Measurements from ENCODE around the gene SRY. TPM values are rescaled to one million over a fixed set of nuclear protein-coding genes. Genes with fewer than 3 reads are reported as not detected.

SRY gene
- total RNA-seq (2022; extraction: Qiagen RNA extraction; ENCODE audit: low read depth), result not detected in 5 replicates

DNA sequence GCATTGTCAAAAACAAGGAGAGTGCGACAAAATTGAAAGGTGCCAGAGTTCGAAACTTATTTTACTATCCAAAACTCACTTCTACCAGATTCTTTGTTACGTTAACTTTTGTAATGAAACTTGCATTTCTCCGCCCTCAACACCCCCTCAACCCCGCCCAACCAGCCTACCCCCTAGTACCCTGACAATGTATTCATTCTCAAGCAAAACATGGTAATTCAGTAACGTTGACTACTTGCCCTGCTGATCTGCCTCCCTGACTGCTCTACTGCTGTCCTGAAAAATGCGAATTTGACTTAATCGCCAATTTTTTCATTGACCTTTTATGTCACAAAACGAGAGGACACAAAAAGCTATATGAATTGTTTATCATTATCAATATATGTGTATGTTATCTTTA, at the start of gene SRY:
TSS of gene SRY (minus strand) at position 83 of the 400 bp plus-strand sequence. CDS start at position 4, 79 bp downstream.

Other genes with a start within 250 kb of the SRY start
- gene RPS4Y1, start 53.9 kb upstream of the SRY start, total RNA-seq (2022; extraction: Qiagen RNA extraction; ENCODE audit: low read depth), result 246 to 321 TPM (median 301 TPM) in 5 replicates
- gene ZFY, start 147.7 kb upstream of the SRY start, total RNA-seq (2022; extraction: Qiagen RNA extraction; ENCODE audit: low read depth), result 2.8 to 5.0 TPM (median 3.4 TPM) in 5 replicates